Cardiac muscle cell (in vitro differentiated cells and primary cell): ENCODE data around the gene ZNF230. TPM values are rescaled to one million over a fixed set of nuclear protein-coding genes. Genes with fewer than 3 reads are reported as not detected.

Source experiments
- DNase-seq, 2 donors: peaks; one replicate each; pipeline versions ENCODE4 v3.0.0 to v3.0.0-alpha.2; 2010 to 2017; ENCODE audit warnings: low read depth in 1 of 2, low spot score in 1 of 2
- H3K27ac ChIP-seq: fragments of 200-600 bp; sonication (generic); 2 replicates; pipeline ENCODE4 v1.5.1; 2016
- H3K27me3 ChIP-seq: fragments of 200-600 bp; sonication (generic); 2 replicates; pipeline ENCODE4 v1.6.0; 2016; ENCODE audit warnings: control low read depth
- H3K36me3 ChIP-seq: fragments of 200-600 bp; sonication (generic); 2 replicates; pipeline ENCODE4 v1.5.1; 2016; ENCODE audit warnings: control low read depth
- H3K4me1 ChIP-seq: fragments of 200-600 bp; sonication (generic); 2 replicates; pipeline ENCODE4 v1.8.1; 2017; ENCODE audit warnings: low read depth, mild to moderate bottlenecking, mixed run types
- H3K4me3 ChIP-seq: fragments of 200-600 bp; sonication (generic); 2 replicates; pipeline ENCODE4 v1.5.1; 2016; ENCODE audit warnings: mild to moderate bottlenecking
- H3K9me3 ChIP-seq: fragments of 200-600 bp; sonication (generic); 2 replicates; pipeline ENCODE4 v1.5.1; 2017; ENCODE audit warnings: low read depth, mild to moderate bottlenecking, control low read depth
- polyA plus RNA-seq: library from polyadenylated mRNA; unstranded; fragments of >200 nt; fragmentation: Nextera tagmentation; extraction: Ambion mirVana; gene quantifications from 2 replicates; pipeline ENCODE4 v1.2.1, GENCODE V29; 2016
- total RNA-seq: library from RNA; depleted of rRNA; stranded (reverse); fragments of >200 nt; gene quantifications from 2 replicates; pipeline ENCODE4 v1.2.3, GENCODE V29; 2016
- TF ChIP-seq, protein P1 (sequence below): IDR thresholded peaks from 2 replicates; pipeline ENCODE4 v1.5.1; 2012; ENCODE audit warnings: low read depth, mild to moderate bottlenecking, low read length

Gene ZNF230
- total and polyA plus RNA-seq, 2 experiments from 2014 or later, result 3.1 to 4.3 TPM

DNA sequence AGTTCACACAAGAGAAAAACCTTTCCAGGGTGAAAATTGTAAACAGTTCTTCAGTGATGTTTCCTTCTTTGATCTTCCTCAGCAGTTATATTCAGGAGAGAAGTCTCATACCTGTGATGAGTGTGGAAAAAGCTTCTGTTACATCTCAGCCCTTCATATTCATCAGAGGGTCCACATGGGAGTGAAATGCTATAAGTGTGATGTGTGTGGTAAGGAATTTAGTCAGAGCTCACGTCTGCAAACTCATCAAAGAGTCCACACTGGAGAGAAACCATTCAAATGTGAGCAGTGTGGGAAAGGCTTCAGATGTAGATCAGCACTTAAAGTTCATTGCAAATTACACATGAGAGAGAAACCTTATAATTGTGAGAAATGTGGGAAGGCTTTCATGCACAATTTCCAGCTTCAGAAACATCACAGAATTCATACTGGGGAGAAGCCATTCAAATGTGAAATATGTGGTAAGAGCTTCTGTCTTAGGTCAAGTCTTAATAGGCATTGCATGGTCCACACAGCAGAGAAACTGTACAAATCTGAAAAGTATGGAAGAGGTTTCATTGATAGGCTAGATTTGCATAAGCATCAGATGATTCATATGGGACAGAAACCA is 29.3 kb downstream of the ZNF230 start:
- H3K4me1 ChIP-seq, result no peaks in the 10 kb centered on the region
- DNase-seq, result no peak
- H3K9me3 ChIP-seq, result no peaks in the 10 kb centered on the region
- peaks cover 38% of the 10 kb centered on the region for H3K36me3 ChIP-seq
- TF ChIP-seq, protein P1, sequence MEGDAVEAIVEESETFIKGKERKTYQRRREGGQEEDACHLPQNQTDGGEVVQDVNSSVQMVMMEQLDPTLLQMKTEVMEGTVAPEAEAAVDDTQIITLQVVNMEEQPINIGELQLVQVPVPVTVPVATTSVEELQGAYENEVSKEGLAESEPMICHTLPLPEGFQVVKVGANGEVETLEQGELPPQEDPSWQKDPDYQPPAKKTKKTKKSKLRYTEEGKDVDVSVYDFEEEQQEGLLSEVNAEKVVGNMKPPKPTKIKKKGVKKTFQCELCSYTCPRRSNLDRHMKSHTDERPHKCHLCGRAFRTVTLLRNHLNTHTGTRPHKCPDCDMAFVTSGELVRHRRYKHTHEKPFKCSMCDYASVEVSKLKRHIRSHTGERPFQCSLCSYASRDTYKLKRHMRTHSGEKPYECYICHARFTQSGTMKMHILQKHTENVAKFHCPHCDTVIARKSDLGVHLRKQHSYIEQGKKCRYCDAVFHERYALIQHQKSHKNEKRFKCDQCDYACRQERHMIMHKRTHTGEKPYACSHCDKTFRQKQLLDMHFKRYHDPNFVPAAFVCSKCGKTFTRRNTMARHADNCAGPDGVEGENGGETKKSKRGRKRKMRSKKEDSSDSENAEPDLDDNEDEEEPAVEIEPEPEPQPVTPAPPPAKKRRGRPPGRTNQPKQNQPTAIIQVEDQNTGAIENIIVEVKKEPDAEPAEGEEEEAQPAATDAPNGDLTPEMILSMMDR, result no peak
- H3K27ac ChIP-seq, result no peak overlapping the region
- no peak overlapping the region for H3K4me3 ChIP-seq
- H3K27me3 ChIP-seq, result no peaks in the 10 kb centered on the region

DNA sequence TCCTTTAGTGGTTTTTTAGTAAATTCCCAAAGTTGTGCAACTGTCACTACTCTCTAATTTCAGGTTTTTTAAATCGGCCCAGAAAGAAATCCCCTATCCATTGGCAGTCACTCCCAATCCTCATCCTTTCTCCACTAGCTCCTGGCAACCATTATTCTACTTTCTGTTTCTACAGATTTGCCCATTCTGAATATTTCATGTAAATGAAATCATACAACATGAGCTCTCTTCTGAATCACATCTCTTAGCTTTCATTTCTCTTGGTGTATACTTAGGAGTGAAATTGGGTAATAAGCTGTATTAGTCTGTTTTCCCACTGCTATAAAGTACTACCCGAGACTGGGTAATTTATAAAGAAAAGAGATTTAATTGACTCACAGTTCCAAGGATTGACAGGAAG is 39.4 kb downstream of the ZNF230 start:
- TF ChIP-seq, protein P1, result no peak
- Histone ChIP-seq H3K9me3 (no peaks in the 10 kb centered on the region), H3K36me3 (no peaks in the 10 kb centered on the region), H3K4me3 (no peak overlapping the region), H3K4me1 (no peaks in the 10 kb centered on the region), H3K27ac (no peak overlapping the region), H3K27me3 (no peaks in the 10 kb centered on the region)
- DNase-seq, result no peak

DNA sequence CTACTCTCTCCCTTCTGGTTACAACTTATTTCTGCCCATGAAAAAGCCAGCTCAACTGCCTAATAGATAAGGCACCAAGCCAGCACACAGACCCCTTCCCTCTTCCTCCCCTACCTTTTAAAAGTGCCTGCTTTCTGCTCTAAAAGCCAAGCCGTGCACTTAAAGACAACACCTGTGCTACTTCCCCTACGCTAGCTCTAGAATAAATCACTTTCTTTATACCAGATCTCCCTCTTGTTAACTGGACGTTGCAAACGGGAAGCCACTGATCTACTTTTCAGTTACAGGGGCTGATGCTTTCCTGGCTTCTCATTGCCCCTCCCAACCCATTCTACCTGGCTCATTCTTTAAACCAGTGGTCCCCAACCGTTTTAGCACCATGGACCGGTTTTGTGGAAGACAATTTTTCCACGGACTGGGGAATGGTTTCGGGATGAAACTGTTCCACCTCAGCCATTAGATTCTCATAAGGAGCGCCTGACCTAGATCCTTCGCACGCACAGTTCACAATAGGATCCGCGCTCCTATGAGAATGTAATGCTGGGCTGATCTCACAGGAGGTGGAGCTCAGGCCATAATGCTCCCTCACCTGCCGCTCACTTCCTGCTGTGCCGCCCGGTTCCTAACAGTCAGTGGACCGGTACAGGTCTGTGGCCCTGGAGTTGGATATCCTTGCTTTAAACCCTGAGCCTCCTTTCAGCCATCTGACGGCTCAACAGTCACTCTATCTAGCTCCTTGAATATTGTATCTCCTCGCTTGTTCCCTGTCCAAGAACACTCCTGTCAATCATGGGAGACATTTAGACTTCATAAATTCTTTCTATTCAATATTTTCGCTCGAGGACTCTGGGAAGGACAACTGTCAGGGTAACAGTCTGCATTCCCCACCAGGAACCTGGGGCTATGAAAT is 48.2 kb downstream of the ZNF230 start:
- DNase-seq, result peak in 1 of 2 donors; percentile 6
- H3K27me3 ChIP-seq, result peaks cover 11% of the 10 kb centered on the region
- TF ChIP-seq, protein P1, result no peak
- no peaks in the 10 kb centered on the region for H3K9me3 ChIP-seq
- H3K27ac ChIP-seq, result no peak overlapping the region
- no peaks in the 10 kb centered on the region for H3K4me1 ChIP-seq
- H3K4me3 ChIP-seq, result peak overlapping the region; percentile 60
- H3K36me3 ChIP-seq, result no peaks in the 10 kb centered on the region

DNA sequence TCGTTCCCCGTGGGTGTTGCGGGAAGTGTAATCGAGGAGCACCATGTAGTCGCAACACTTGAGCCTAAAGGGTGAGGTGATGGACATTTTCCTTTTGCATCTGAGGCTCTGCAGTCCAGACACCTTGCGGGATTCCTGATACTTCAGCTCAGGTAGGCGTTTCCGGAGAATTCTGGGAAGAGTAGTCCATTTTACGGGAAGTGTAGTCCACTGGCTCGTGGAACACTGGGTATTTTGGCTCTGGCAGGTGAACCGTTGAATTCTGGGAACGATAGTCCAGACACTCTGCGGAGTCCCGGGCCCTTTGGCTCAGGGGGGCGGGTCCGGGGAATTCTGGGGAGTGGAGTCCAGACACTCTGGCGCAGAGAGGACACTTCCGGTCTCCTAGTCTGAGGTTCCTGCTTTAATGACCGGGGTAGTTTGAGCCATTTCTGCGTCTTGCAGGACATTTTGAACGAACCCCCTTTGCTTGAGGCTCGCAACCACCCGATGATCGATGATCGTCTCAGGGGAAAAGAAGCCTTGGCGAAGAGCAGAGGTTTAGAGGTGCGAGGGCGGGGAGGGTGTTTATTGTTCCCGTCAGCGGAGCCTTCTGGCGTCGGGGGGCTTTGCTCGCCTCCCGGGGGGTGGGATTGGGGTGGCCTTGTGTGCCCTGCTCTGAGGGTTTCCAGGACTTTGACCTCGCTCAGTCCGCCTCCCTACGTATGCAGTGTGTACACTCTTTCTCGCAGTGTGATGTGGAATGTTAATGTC is 49.1 kb downstream of the ZNF230 start, which contains the start of gene ZNF223:
TSS of gene ZNF223 (plus strand) at position 387 of the 753 bp plus-strand sequence. CDS start 3,141 bp downstream, outside the sequence.
- Histone ChIP-seq H3K36me3 (no peaks in the 10 kb centered on the region), H3K9me3 (no peaks in the 10 kb centered on the region), H3K27ac (peak within 1 kb of the TSS; percentile 68), H3K4me3 (peak within 1 kb of the TSS; percentile 60), H3K4me1 (no peaks in the 10 kb centered on the region), H3K27me3 (peaks cover 11% of the 10 kb centered on the region)
- DNase-seq, result peak; percentile 95 to 96
- TF ChIP-seq, protein P1, result no peak

DNA sequence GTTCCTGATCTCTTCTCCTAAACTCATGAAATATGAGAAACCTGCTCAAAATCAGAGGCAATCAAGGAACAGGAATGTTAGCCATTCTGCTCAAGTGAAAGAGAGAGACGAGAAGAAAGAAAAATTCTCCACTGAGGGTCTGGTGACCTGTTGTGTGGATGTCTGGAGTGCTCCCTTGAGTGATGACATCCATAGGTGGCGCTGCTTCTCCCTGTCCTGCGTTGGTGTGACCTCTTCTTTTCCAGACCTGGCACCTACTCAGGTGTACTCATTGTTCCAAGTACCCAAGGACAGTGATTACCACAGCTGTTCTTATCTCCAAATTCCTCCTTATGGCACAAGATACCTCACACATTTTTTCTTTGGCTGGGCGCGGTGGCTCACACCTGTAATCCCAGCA is 53.1 kb downstream of the ZNF230 start:
- Histone ChIP-seq H3K27ac (no peak overlapping the region), H3K36me3 (peaks cover 13% of the 10 kb centered on the region), H3K4me1 (no peaks in the 10 kb centered on the region), H3K27me3 (no peaks in the 10 kb centered on the region), H3K9me3 (no peaks in the 10 kb centered on the region), H3K4me3 (no peak overlapping the region)
- TF ChIP-seq, protein P1, result no peak
- DNase-seq, result no peak
